Spleen (tissue), 7 donors: ENCODE results near the gene LHB.

Experiments
- CTCF ChIP-seq, 11 experiments: fragments of 200-600 bp in 7 of 11; fragments of 450-650 bp in 4 of 11; sonication (generic) in 4 of 11; IDR thresholded peaks in 8 of 11; conservative IDR thresholded peaks in 3 of 11; 1 replicate in 7 of 11; 2 replicates in 4 of 11; pipeline versions ENCODE4 v1.4.0 to v1.8.0; 2016 to 2021; ENCODE audit warnings: antibody characterized with exemption in 11 of 11, inconsistent platforms in 4 of 11, mild to moderate bottlenecking in 1 of 11
- POLR2A ChIP-seq, 3 donors: fragments of 450-650 bp; IDR thresholded peaks; one replicate each; pipeline ENCODE4 v1.5.1; 2017; ENCODE audit warnings: antibody characterized with exemption in 3 of 3, mild to moderate bottlenecking in 1 of 3
- donor health status: DM: no; HTN: no; CAD: no; lungs with moderate emphysema.
- donor health status: DM: no; HTN: no; CAD: no.
- donor health status: DM: no; HTN: no; CAD: no.

GRCh38 chr19:49014870-49015255, 2.0 kb downstream of the LHB start:
- no peak for TF ChIP-seq POLR2A (IDR thresholded peaks at IDR 0.05)
- TF ChIP-seq CTCF (IDR thresholded peaks at IDR 0.05 in 8 of 11, conservative IDR thresholded peaks at IDR 0.05 in 3 of 11): no peak
